ENCODE measurements around the gene GRHL3.

GRHL3 gene

GRCh38 chr1:24374891-24375786 lies 56.0 kb downstream of the GRHL3 start:
- FAIRE-seq = no peak

DNA sequence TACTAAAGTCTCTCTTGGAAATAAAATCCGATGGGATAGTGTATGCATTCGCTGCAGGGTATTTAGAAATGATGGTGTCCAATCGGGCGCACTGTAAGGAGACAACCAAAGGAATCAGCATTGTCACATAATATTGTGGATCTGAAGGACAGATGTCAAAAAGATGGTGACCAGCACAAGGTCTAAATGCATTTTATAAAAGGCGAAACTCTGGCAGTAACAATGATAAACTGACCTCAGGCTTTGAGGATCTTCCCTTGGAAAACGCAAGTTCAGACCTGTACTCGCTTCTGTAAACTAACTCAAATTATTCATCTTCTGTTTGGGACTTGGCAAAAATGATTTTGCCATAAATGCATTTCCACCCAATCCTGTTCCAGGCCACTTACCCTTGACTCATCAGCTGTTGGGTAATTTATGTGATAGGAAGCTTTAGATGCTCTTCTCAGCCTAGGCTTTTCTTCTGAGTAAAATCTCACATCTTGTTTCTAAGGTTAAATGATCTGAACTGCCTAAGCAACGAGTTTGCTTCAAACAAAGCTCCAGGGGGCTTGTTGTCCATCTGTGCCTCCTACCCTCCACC lies 60.7 kb downstream of the GRHL3 start:
- FAIRE-seq = no peak

DNA sequence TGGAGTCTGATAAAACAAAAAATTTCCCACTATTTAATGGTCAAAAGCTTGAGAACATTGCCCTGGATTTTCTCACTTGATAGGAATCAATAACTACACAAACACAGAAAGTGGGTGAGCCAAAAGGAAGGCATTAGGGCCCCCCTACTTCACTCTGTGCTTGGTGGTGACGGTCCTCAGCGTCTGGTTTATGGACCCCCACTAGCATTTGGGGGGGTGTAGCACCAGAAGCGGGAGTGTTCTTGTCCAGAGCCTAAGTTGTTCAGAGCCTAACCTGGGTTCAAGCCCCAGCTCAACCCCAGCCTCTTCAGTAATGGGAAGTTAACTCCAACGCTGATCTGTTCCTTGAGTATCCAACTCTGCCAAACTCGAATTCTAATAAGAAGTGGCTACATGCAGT lies 61.4 kb downstream of the GRHL3 start:
- FAIRE-seq = no peak

GRCh38 chr1:24381256-24381655 lies 62.1 kb downstream of the GRHL3 start:
- FAIRE-seq = no peak

DNA sequence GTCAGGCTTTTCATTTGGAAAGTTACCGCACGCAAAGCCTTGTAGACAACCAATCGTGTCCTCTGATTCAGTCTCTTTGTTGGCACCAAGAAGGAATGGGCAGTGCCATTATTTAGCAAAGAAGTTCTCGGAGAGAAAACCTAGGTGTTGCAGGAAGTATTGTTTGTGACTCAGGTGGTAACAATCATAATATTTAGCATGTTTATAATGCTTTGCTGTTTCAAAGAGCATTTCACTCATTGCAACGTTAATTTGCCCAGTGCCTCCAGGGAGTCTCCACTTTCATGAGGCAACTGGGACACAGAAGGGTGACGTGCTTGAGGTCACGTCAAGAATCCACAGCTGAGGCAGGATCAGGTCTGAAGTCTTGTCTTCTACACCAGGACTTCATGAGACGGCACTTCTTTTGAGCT lies 63.0 kb downstream of the GRHL3 start:
- no peak for FAIRE-seq

DNA sequence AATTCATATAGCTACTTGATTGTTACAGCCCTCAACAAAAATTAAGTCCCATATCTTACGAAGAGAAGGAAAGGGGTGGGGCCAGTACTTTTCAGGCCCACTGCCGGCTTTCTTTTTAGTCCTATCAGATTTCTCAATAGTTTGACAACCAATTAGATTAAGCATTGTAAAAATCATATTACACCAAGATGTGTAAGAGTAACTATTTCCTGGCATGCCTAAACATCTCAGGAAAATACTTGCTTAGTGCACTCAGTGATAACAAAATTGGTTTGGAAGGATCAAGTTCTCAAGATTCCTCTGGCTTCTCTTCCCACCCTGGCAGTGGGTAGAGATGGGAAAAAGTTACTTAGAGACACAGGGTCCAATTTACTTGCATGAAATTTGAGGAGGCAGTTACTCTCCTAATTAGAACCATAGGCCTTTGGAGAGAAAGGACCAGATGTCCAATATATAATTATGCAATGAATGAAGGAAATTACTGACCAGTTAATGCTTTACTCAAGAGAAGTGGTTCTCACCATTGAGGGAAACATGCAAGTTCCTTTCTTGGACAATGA lies 64.3 kb downstream of the GRHL3 start:
- FAIRE-seq = no peak

- FAIRE-seq = no peak
Observed at GRCh38 chr1:24384251-24385090, 65.3 kb downstream of the GRHL3 start.

GRCh38 chr1:24385160-24385940 lies 66.2 kb downstream of the GRHL3 start:
- no peak for FAIRE-seq

DNA sequence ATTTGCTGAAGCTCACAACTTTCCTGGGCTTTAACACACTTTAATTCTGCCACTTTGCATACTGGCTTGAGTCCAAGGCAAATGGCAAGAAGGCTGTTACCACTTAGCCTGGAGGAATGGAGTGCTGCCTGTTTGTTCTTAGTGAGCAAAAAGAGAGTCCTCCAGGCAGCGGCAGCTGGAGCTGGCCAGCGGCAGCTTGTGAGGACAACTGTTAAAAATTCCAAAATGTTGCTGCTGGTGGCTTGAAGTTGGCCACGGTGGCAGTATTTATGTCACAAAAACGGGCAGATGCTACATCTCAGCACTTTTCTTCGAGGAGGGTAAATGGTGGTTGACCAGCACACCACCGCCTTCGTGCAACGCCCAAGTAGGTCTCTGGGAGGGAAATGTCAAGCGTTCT lies 67.1 kb downstream of the GRHL3 start:
- FAIRE-seq = no peak

DNA sequence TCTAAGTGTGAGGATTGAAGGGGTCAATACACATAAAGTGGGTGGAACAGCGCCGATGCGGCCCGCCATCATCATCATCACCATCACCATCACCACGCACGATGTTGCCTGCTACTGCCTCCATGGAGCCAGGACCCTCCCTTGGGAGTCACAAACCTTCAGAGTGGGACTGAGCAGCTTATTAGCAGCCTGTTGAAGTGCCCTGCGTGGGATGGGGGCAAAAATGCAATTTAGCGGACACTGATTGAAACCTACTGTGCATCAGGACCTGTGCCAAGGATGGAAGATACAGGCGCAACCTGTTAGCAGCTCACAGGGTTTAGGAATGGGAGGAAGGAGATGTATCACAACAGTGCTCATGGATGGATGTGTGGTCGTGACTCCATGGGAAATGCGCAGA lies 67.8 kb downstream of the GRHL3 start:
- no peak for FAIRE-seq

DNA sequence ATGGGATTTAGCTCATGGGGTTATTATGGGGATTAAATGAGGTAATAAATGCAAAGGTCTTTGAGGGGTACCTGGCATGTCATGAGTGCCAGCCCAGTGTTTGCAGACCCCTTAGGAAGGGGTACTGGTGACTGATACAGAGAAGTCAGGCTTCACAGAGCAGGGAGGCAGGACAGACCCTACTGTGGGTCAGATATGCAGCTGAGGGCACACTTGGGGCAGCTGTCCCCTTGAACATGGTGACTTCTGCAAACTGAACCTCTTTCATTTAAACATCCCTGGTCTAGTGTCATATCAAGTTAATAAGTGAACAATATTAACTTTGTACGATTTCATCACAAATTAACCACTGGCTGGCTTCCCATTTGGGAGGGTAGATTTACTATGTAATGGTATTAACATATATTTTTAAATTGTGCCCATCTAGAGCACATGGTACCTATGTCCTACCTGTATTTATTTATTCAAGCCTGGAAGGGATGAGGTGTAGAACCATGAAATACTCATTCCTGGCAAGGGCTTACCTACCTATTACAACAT lies 68.5 kb downstream of the GRHL3 start:
- FAIRE-seq = no peak

DNA sequence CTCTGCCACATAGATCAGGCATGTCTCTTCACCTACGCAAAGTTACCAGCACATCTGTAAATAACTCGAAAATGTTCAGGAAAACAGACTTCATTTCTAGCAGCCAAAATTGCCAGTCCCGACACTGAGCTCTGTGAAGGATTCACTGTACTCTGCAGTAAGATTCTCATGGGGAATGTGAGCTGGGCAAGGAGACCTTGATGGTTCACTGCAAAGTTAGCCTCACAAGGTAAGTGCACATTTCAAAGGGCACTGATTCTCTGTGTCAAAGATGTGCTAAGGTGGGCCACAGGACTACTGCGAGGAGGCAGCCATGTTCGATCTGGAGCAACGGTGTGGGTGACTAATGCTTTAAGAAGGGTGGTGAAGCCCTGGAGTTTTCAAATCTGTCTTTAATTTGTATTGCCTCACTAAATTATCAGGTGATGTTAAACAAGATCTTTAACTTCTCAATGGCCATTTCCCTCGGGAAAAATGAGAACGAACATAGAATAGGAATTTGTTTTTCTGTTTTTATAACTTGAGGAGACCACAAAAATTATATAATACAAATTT lies 69.3 kb downstream of the GRHL3 start:
- no peak for FAIRE-seq

- no peak for FAIRE-seq
Observed at GRCh38 chr1:24389231-24389678, 70.1 kb downstream of the GRHL3 start.

GRCh38 chr1:24390924-24391782 lies 72.0 kb downstream of the GRHL3 start:
- FAIRE-seq = peak; percentile 73

GRCh38 chr1:24391882-24392603 lies 72.9 kb downstream of the GRHL3 start:
- FAIRE-seq = no peak

GRCh38 chr1:24392604-24392946 lies 73.4 kb downstream of the GRHL3 start:
- no peak for FAIRE-seq

- FAIRE-seq = no peak
Observed at GRCh38 chr1:24392982-24393650, 74.0 kb downstream of the GRHL3 start.

DNA sequence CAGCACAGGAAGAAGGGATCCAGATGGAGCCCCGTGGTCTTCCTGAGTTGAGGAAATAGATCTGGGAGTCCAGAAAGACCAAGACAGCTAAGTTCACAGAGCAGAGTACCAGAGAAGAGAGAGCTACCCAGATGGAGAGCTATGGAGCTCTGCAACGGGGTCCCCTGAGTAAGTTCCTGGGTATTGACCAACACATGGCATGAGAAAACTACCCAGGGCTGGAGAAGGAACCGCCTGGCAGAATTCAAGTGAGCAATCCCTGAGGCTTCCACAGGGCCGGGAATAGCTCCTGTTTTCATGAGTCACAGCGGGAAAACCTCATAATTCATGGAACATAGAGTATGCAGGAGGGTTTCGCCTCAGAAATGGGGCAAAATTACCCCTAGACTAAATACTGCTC lies 74.7 kb downstream of the GRHL3 start:
- no peak for FAIRE-seq

- FAIRE-seq = no peak
Observed at GRCh38 chr1:24400065-24400464, 80.9 kb downstream of the GRHL3 start.

DNA sequence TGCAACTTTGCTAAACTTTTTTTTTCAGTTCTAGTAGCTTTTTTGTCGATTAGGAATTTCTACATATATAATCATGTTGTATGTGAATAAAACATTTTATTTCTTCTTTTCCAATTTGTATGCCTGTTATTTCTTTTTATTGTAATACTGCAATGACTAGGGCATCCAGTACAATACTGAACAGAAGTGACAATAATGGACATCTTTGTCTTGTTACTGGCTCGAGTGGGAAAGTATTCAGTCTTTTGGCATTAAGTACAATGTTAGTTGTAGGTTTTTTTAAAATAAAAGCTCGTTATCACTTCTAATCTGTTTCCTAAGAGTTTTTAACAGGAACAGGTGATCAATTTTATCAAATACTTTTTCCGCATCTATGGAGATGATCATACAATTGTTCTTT lies 84.6 kb downstream of the GRHL3 start:
- FAIRE-seq = no peak

Measured in A204.1 (cell line).